Activated CD4-positive, alpha-beta T cell treated with anti-CD3 and anti-CD28 coated beads for 36 hours (primary cell): ENCODE measurements around the gene ARHGEF37. TPM values are rescaled to one million over a fixed set of nuclear protein-coding genes. Genes with fewer than 3 reads are reported as not detected.

Experiments
- total RNA-seq, 2 experiments: library from RNA; stranded (reverse); gene quantifications; one replicate each; pipeline ENCODE4 v1.2.3, GENCODE V29; 2021

The ARHGEF37 gene
- total RNA-seq, 2 experiments from 2014 or later: 1.7 to 2.1 TPM

Other genes starting within 250 kb of the ARHGEF37 start
- gene GRPEL2, start 236.0 kb upstream of the ARHGEF37 start, total RNA-seq: 10 to 100 TPM; 27.1 to 37.2 TPM
- gene PCYOX1L, start 223.5 kb upstream of the ARHGEF37 start, total RNA-seq: 10 to 100 TPM; 17.5 to 18.8 TPM
- not detected for gene IL17B, start 202.2 kb upstream of the ARHGEF37 start, total RNA-seq
- gene CSNK1A1, start 30.1 kb upstream of the ARHGEF37 start, total RNA-seq: 100 to 1,000 TPM; 169 to 203 TPM
- gene PPARGC1B, start 148.8 kb downstream of the ARHGEF37 start, total RNA-seq: 1 to 10 TPM; 4.8 to 4.9 TPM